SJSA1 (cell line): ENCODE measurements around the gene GXYLT2. TPM values are rescaled to one million over a fixed set of nuclear protein-coding genes. Genes with fewer than 3 reads are reported as not detected.

Experiments
- DNase-seq, 2 experiments: peaks; one replicate each; pipeline ENCODE4 v3.0.0-alpha.2; 2015 to 2020; ENCODE audit warnings: low spot score in 2 of 2, low read depth in 1 of 2
- H3K27ac ChIP-seq: fragments of 250-450 bp; sonication (Bioruptor Pico); 2 replicates; pipeline ENCODE4 v1.5.1; 2020; ENCODE audit warnings: mild to moderate bottlenecking, moderate library complexity
- H3K27me3 ChIP-seq: fragments of 250-450 bp; sonication (Bioruptor Pico); replicated peaks from 2 replicates; pipeline ENCODE4 v1.5.1; 2020; ENCODE audit warnings: mild to moderate bottlenecking, moderate library complexity
- H3K36me3 ChIP-seq: fragments of 250-450 bp; sonication (Bioruptor Pico); 2 replicates; pipeline ENCODE4 v1.5.1; 2020; ENCODE audit warnings: mild to moderate bottlenecking
- H3K4me1 ChIP-seq: fragments of 250-450 bp; sonication (Bioruptor Pico); replicated peaks from 2 replicates; pipeline ENCODE4 v1.6.1; 2021; ENCODE audit warnings: mild to moderate bottlenecking
- H3K4me3 ChIP-seq: fragments of 250-450 bp; sonication (Bioruptor Pico); 2 replicates; pipeline ENCODE4 v1.5.1; 2020; ENCODE audit warnings: mild to moderate bottlenecking
- H3K9me3 ChIP-seq: fragments of 250-450 bp; sonication (Bioruptor Pico); replicated peaks from 2 replicates; pipeline ENCODE4 v1.5.1; 2020; ENCODE audit warnings: mild to moderate bottlenecking
- total RNA-seq: library from RNA; depleted of rRNA; stranded (reverse); fragments of >200 nt; shearing (Covaris generic); gene quantifications from 2 replicates; pipeline ENCODE4 v1.2.3, GENCODE V29; 2014

The GXYLT2 gene
- total RNA-seq, 1 experiment from 2014 or later: 13.3 TPM

- H3K4me3 ChIP-seq: no peak overlapping the region
- H3K4me1 ChIP-seq: no peaks in the 10 kb centered on the region
- H3K36me3 ChIP-seq: no peaks in the 10 kb centered on the region
- DNase-seq: no peak
- H3K27me3 ChIP-seq: no peaks in the 10 kb centered on the region
- no peak overlapping the region for H3K27ac ChIP-seq
- H3K9me3 ChIP-seq: no peaks in the 10 kb centered on the region
Observed at GRCh38 chr3:72932416-72932815, 44.6 kb downstream of the GXYLT2 start.

DNA sequence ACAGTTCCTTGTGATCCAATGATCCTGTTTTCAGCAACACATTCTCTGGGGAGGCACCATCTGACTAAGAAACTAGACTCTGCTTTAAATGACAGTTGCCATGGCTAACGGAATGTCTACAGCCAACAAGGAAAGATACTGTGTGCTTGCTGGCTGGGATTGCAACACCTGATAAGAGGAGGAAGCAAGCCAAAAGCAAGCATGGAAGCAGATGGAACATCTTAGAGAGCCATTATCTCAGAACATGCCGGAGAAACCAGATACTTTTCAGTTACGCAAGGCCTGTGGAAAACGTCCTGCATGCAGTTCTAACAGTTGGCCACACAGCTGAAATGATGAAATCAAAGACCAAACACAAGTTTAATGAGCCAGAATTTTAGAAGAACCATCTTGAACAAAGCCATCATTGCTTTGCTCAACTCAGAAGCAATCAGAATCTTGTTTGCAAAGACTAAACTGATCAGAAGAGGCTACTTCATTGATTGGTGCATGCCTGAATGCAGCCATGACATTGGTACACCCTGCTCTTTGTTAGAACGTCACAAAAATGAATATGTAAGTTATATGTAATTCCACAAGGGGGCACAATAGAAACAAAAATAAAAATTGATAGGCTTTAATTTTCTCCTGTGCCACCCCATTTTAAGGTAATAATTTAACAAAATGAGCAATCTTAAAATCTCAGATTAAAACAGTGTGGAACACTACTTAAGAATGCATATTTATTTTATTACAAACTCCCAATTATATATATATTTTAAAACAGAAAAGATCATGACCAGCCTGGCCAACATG lies 50.8 kb downstream of the GXYLT2 start:
- DNase-seq: peak in 1 of 2 experiments; percentile 54
- no peaks in the 10 kb centered on the region for H3K4me1 ChIP-seq
- no peak overlapping the region for H3K4me3 ChIP-seq
- H3K9me3 ChIP-seq: no peaks in the 10 kb centered on the region
- no peaks in the 10 kb centered on the region for H3K27me3 ChIP-seq
- H3K27ac ChIP-seq: no peak overlapping the region
- H3K36me3 ChIP-seq: no peaks in the 10 kb centered on the region; the same call in 1 of the 2 replicates

- H3K27me3 ChIP-seq: no peaks in the 10 kb centered on the region
- H3K9me3 ChIP-seq: no peaks in the 10 kb centered on the region
- H3K36me3 ChIP-seq: no peaks in the 10 kb centered on the region; the same call in 1 of the 2 replicates
- H3K4me1 ChIP-seq: peaks cover 8% of the 10 kb centered on the region
- no peak overlapping the region for H3K4me3 ChIP-seq
- DNase-seq: no peak
- no peak overlapping the region for H3K27ac ChIP-seq
Observed at GRCh38 chr3:72941245-72941644, 53.4 kb downstream of the GXYLT2 start.

- no peak for DNase-seq
- Histone ChIP-seq H3K27ac (no peak overlapping the region), H3K4me3 (no peak overlapping the region), H3K36me3 (no peaks in the 10 kb centered on the region; the same call in 1 of the 2 replicates), H3K4me1 (peaks cover 8% of the 10 kb centered on the region), H3K9me3 (no peaks in the 10 kb centered on the region), H3K27me3 (no peaks in the 10 kb centered on the region)
Observed at GRCh38 chr3:72942427-72942826, 54.6 kb downstream of the GXYLT2 start.

GRCh38 chr3:72944696-72945095 lies 56.9 kb downstream of the GXYLT2 start:
- Histone ChIP-seq H3K27me3 (no peaks in the 10 kb centered on the region), H3K27ac (peak overlapping the region; percentile 87; the same call in 1 of the 2 replicates), H3K36me3 (no peaks in the 10 kb centered on the region), H3K4me3 (no peak overlapping the region), H3K9me3 (no peaks in the 10 kb centered on the region), H3K4me1 (peaks cover 8% of the 10 kb centered on the region)
- DNase-seq: no peak

DNA sequence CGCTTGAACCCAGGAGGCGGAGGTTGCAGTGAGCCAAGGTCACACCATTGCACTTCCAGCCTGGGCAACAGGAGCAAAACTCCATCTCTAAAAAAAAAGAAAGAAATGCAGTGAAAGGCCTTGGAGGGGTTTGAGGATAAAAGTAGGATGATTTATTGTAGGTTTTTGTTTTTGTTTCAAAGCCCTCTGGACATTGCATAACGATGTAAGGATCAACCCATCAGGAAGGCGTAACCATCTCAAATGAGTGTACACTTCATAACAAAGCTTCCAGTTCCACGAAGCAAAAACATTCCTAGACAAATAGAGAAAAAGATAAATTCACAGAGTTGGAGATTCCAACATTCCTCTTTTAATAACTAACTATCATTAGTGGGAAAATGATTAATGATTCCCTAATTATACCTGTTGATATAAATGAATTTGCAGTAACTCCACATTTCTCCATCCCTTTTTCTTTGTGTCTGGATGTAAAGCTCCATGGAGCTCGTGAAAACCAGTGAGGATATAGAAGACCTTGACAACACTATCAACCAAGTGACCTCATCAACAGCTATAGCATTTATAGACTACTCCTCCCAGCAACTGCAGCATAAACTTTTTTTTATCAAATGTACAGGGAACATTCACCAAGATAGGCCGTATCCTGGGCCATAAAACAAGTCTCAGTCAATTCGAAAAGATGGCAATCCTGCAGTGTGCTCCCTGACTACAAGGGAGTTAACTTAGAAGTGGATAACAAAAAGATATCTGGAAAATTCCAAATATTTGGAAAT lies 60.1 kb downstream of the GXYLT2 start:
- peaks cover 8% of the 10 kb centered on the region for H3K4me1 ChIP-seq
- no peaks in the 10 kb centered on the region for H3K36me3 ChIP-seq
- no peak overlapping the region for H3K27ac ChIP-seq
- no peaks in the 10 kb centered on the region for H3K27me3 ChIP-seq
- DNase-seq: no peak
- H3K9me3 ChIP-seq: no peaks in the 10 kb centered on the region
- H3K4me3 ChIP-seq: no peak overlapping the region

GRCh38 chr3:72949016-72949415 lies 61.2 kb downstream of the GXYLT2 start:
- H3K4me3 ChIP-seq: no peak overlapping the region
- H3K27me3 ChIP-seq: no peaks in the 10 kb centered on the region
- no peak for DNase-seq
- H3K27ac ChIP-seq: no peak overlapping the region
- H3K9me3 ChIP-seq: no peaks in the 10 kb centered on the region
- peaks cover 8% of the 10 kb centered on the region for H3K4me1 ChIP-seq
- no peaks in the 10 kb centered on the region for H3K36me3 ChIP-seq

GRCh38 chr3:72950372-72950771 lies 62.5 kb downstream of the GXYLT2 start:
- peaks cover 6% of the 10 kb centered on the region for H3K4me1 ChIP-seq
- no peak overlapping the region for H3K27ac ChIP-seq
- H3K27me3 ChIP-seq: no peaks in the 10 kb centered on the region
- no peak overlapping the region for H3K4me3 ChIP-seq
- no peaks in the 10 kb centered on the region for H3K36me3 ChIP-seq
- no peaks in the 10 kb centered on the region for H3K9me3 ChIP-seq
- no peak for DNase-seq

DNA sequence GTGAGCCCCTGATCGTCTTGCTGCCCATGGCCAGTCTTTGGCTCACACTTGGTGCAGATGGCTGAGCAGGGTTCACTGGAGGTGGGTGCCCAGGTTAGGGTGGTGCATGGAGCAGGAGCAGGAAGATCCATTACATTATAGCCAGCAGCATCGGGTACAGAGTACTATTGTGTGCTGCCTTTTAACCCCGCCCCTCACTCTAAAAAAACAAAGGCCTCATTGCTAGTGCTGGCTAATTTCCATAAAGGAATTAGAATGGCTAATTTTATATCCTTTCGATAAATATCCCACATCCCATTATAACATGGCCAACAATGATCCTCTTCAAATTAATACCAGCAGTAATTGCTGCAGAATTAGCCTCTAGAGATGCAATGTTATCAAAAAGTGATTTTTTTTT lies 63.0 kb downstream of the GXYLT2 start:
- DNase-seq: no peak
- Histone ChIP-seq H3K9me3 (no peaks in the 10 kb centered on the region), H3K4me1 (peaks cover 1% of the 10 kb centered on the region), H3K36me3 (no peaks in the 10 kb centered on the region), H3K27me3 (no peaks in the 10 kb centered on the region), H3K27ac (no peak overlapping the region), H3K4me3 (no peak overlapping the region)

DNA sequence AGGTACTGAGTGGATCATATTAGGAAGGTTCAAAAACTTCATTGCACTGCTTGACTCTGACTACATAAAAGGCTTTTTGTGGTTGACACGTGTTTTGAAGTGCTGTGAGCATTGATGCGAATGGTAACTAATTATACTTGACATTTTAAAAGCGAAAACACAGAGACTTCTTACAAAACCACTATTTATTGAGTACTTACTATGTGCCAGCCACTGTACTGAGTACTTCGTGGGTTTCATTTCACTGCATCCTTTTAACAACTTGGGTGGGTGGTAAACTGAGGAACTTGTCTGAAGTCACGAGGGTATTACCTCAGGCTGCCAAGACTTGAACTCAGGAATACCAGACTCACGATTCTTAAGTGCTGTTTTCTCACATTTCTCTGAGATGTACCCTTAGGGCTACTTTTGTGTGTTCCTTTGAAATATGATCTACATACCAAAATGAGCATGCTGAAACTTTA lies 63.4 kb downstream of the GXYLT2 start:
- no peak overlapping the region for H3K27ac ChIP-seq
- H3K4me3 ChIP-seq: no peak overlapping the region
- H3K36me3 ChIP-seq: no peaks in the 10 kb centered on the region
- no peaks in the 10 kb centered on the region for H3K9me3 ChIP-seq
- no peaks in the 10 kb centered on the region for H3K27me3 ChIP-seq
- no peaks in the 10 kb centered on the region for H3K4me1 ChIP-seq
- no peak for DNase-seq

- no peaks in the 10 kb centered on the region for H3K4me1 ChIP-seq
- no peaks in the 10 kb centered on the region for H3K9me3 ChIP-seq
- no peaks in the 10 kb centered on the region for H3K27me3 ChIP-seq
- no peak overlapping the region for H3K27ac ChIP-seq
- no peaks in the 10 kb centered on the region for H3K36me3 ChIP-seq
- DNase-seq: no peak
- H3K4me3 ChIP-seq: no peak overlapping the region
Observed at GRCh38 chr3:72953325-72953956, 65.6 kb downstream of the GXYLT2 start.

DNA sequence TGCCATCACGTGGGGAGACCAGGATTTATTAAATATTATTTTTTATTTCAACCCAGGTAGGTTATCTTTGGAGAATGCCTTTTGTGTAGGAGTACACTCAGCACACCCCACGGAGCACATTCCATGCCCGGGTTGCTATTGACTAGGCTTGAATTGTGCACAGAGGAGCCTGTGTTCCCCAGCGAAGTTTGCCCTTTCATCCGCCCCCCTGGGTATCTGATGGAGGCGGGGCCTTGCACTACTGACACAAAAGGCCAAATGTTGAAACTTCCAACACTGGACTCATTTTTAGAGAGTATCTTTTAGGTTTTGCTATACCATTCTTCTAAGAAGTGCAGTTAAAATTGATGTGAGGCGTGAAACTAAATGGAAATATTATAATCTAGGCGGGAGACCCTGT lies 69.5 kb downstream of the GXYLT2 start:
- DNase-seq: no peak
- Histone ChIP-seq H3K27ac (no peak overlapping the region), H3K27me3 (no peaks in the 10 kb centered on the region), H3K4me3 (no peak overlapping the region), H3K9me3 (no peaks in the 10 kb centered on the region), H3K36me3 (no peaks in the 10 kb centered on the region), H3K4me1 (no peaks in the 10 kb centered on the region)

- no peak for DNase-seq
- Histone ChIP-seq H3K36me3 (no peaks in the 10 kb centered on the region), H3K4me1 (no peaks in the 10 kb centered on the region), H3K9me3 (no peaks in the 10 kb centered on the region), H3K27me3 (no peaks in the 10 kb centered on the region), H3K27ac (no peak overlapping the region), H3K4me3 (no peak overlapping the region)
Observed at GRCh38 chr3:72959336-72959735, 71.5 kb downstream of the GXYLT2 start.
